ENCODE results near the gene SMIM24. TPM values are rescaled to one million over a fixed set of nuclear protein-coding genes. Genes with fewer than 3 reads are reported as not detected.

The SMIM24 gene
- total and polyA plus RNA-seq, 2 experiments from 2014 or later, result 5.0 to 21.5 TPM

GRCh38 chr19:3455393-3455955, 24.9 kb downstream of the SMIM24 start:
- H3K36me3 ChIP-seq (ENCODE audit: insufficient read depth), result no peaks in the 10 kb centered on the region

More at GRCh38 chr19:3455393-3455955, 24.9 kb downstream of the SMIM24 start:
- peaks cover 21% of the 10 kb centered on the region; the same call in 1 of the 2 replicates for H3K4me1 ChIP-seq (ENCODE audit: insufficient read depth)
- H3K27me3 Mint-ChIP-seq (ENCODE audit: insufficient read depth, low read depth, poor library complexity), result peaks cover 22% of the 10 kb centered on the region
- no peak for ATAC-seq
- no peak overlapping the region for H2AFZ ChIP-seq
- H3K4me2 ChIP-seq, result no peak overlapping the region
- no peak overlapping the region for H3K27ac ChIP-seq (ENCODE audit: low read depth)
- peaks cover 39% of the 10 kb centered on the region for H3K27me3 ChIP-seq (ENCODE audit: insufficient read depth)
- H3K9me2 ChIP-seq (ENCODE audit: insufficient read depth), result no peaks in the 10 kb centered on the region
- peaks cover 14% of the 10 kb centered on the region for H3K4me1 Mint-ChIP-seq
- H3K4me3 ChIP-seq, result no peak overlapping the region
- peaks cover 4% of the 10 kb centered on the region; the same call in 1 of the 2 replicates for H4K20me1 ChIP-seq (replicated peaks; ENCODE audit: insufficient read depth)
- no peak for DNase-seq (ENCODE audit: low spot score)
- H3K27ac Mint-ChIP-seq, result no peak overlapping the region
- TF ChIP-seq ETS1 (IDR thresholded peaks at IDR 0.05) (no peak), NANOG (IDR thresholded peaks at IDR 0.05; ENCODE audit: borderline replicate concordance) (no peak), CREB1 (CRISPR knock-in tag; IDR thresholded peaks at IDR 0.05; ENCODE audit: low read depth) (no peak), ZNF462 (CRISPR knock-in tag; IDR thresholded peaks at IDR 0.05) (no peak), POLR2AphosphoS5 (IDR thresholded peaks at IDR 0.05; ENCODE audit: low read depth) (no peak), STAT1 (IDR thresholded peaks at IDR 0.05; ENCODE audit: unreplicated experiment) (no peak), JUNB (IDR thresholded peaks at IDR 0.05; ENCODE audit: unreplicated experiment) (no peak), EZH2phosphoT487 (IDR thresholded peaks at IDR 0.05; ENCODE audit: unreplicated experiment) (no peak), REST (IDR thresholded peaks at IDR 0.05; ENCODE audit: unreplicated experiment) (no peak), ZNF331 (CRISPR knock-in tag; IDR thresholded peaks at IDR 0.05; ENCODE audit: low read depth) (no peak), CTCF (conservative IDR thresholded peaks at IDR 0.05; ENCODE audit: low read depth in 2 of 2) (no peak), ZNF114 (CRISPR knock-in tag; IDR thresholded peaks at IDR 0.05) (no peak), EZH2 (IDR thresholded peaks at IDR 0.05; ENCODE audit: low read depth, unreplicated experiment) (no peak)
- H3K79me2 ChIP-seq (replicated peaks; ENCODE audit: insufficient read depth), result no peaks in the 10 kb centered on the region
- no peak overlapping the region for H3K4me3 Mint-ChIP-seq
- no peaks in the 10 kb centered on the region for H3F3A ChIP-seq (replicated peaks; ENCODE audit: low read depth)
- H3K9me3 Mint-ChIP-seq, result no peaks in the 10 kb centered on the region; the same call in 2 of the 3 replicates
- H3K36me3 Mint-ChIP-seq (ENCODE audit: low read depth), result no peaks in the 10 kb centered on the region

All from GM23338 (cell line).